Measurements from ENCODE around the gene OR13J1. TPM values are rescaled to one million over a fixed set of nuclear protein-coding genes. Genes with fewer than 3 reads are reported as not detected.

The OR13J1 gene
- polyA plus RNA-seq, 1 donor: 0.21 TPM

DNA sequence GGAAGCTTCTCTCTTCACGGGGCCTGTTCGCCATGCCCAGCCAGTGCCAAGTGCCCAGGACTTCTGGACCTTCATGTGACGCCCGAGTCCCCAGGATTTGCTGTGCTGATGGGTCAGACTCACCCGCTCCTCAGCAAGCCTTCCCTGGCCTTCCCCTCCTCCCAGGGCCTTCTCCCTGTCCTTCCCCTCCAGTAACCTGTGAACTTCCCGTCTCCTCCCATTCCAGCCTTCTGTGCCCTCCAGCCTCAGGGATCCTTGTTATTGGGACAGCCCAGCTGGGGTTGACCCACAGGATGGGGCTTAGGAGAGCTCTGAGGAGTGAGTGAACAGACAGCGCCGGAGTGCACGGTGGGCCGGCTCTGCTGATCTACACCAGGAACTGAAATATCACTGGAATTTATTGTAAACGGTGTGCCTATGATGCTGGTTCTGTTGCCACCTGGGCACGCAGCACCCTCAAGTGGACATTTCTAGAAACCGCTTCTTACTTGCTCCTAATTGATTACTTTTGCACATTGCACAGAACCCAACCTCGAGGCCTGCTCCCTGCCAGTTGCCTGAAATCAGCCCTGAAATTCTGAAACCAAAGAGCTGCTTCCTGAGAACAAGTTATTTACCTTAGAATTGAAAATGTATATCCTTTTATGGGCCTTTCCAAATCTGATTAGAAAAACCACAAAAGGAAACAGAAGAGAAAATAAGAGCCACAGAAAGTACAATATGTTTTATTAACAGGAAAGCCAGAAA lies 40.6 kb upstream of the OR13J1 start:
- DNase-seq: peak in 1 of 2 donors; percentile 57
- no peaks in the 10 kb centered on the region for H3K36me3 ChIP-seq (ENCODE audit: control insufficient read depth, insufficient read depth, low read length)
- no peaks in the 10 kb centered on the region for H3K27me3 ChIP-seq (ENCODE audit: control insufficient read depth, insufficient read depth, low read length)
- H3K4me1 ChIP-seq (ENCODE audit: control insufficient read depth, insufficient read depth, low read length): peaks cover 65% of the 10 kb centered on the region
- no peak overlapping the region for H3K27ac ChIP-seq (ENCODE audit: low read length)
- H3K9me3 ChIP-seq (ENCODE audit: control insufficient read depth, low read depth, low read length): no peaks in the 10 kb centered on the region
- no CpG with 5 or more reads among the region's 14 CpGs for WGBS (ENCODE audit: insufficient coverage, low lambda C conversion rate)
- H3K4me3 ChIP-seq (ENCODE audit: low read length): no peak overlapping the region

DNA sequence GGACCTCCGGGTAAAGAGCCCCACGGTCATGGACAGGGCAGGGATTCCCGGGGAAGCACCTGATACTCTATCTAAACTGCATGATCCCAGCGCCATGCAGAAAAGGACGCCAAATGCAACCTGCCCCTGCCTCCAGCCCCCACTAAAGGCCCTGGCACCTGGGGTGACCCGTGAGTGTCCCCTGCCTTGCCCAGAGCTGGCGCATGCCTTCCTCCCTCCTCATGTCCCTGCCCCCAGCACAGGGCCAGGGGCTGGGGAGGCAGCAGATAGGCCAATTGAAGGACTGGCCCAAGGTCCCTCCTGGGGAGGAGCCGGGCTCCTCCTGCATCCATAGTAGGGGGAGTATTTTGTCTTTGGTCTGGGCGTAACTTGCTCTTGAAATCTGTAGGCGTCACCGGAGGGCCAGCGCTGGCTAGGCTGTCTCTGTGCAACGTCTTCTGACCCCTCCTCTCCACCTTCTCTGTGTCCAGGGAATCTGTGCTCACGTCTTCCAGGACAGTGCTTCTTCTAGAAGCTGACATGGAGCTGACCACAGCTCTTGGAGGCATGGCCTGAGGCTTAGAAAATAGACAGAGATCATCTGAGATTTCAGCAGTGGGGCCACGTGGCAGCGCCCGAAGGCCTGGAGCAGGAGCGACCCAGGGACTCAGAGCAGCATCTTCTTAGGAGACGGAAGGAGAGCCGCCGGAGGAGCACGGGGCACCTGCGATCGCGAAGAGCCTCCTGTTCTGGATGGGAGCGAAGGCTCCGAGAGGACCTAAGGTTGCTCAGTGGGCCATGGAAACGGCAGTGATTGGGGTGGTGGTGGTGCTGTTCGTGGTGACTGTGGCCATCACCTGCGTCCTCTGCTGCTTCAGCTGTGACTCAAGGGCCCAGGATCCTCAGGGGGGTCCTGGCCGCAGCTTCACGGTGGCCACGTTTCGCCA lies 39.7 kb upstream of the OR13J1 start:
- no peak overlapping the region for H3K4me3 ChIP-seq (ENCODE audit: low read length)
- H3K9me3 ChIP-seq (ENCODE audit: control insufficient read depth, low read depth, low read length): no peaks in the 10 kb centered on the region
- no peak for DNase-seq
- no CpG with 5 or more reads among the region's 34 CpGs for WGBS (ENCODE audit: insufficient coverage, low lambda C conversion rate)
- H3K4me1 ChIP-seq (ENCODE audit: control insufficient read depth, insufficient read depth, low read length): peaks cover 65% of the 10 kb centered on the region
- H3K27ac ChIP-seq (ENCODE audit: low read length): peak overlapping the region; percentile 88
- H3K27me3 ChIP-seq (ENCODE audit: control insufficient read depth, insufficient read depth, low read length): no peaks in the 10 kb centered on the region
- no peaks in the 10 kb centered on the region for H3K36me3 ChIP-seq (ENCODE audit: control insufficient read depth, insufficient read depth, low read length)

DNA sequence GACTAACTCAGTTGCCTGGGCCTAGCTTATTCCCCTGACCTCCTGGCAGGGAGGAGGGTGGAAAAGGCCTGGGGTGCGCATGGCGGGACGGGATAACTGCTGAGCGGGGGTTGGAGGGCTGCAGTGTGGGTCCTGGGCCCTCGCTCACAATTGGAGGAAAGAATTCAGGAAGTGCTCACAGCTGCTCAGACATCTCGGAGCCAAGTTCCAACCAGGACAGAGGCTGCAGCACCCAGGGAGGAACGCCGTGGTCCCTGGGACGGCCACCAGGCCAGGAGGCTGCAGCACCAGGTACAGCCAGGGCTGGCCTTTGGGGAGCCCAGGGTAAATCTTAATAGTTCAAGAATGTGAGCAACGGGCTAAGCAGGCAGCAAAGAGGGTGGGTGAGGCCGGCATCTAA lies 39.1 kb upstream of the OR13J1 start, which contains the start of gene SPAAR:
TSS of gene SPAAR (plus strand) at position 217 of the 400 bp plus-strand sequence. CDS start 974 bp downstream, outside the sequence.
- H3K27me3 ChIP-seq (ENCODE audit: control insufficient read depth, insufficient read depth, low read length): no peaks in the 10 kb centered on the region
- peak within 1 kb of the TSS; percentile 88 for H3K27ac ChIP-seq (ENCODE audit: low read length)
- H3K4me3 ChIP-seq (ENCODE audit: low read length): no peak within 1 kb of the TSS
- no peaks in the 10 kb centered on the region for H3K36me3 ChIP-seq (ENCODE audit: control insufficient read depth, insufficient read depth, low read length)
- no peak for DNase-seq
- no peaks in the 10 kb centered on the region for H3K9me3 ChIP-seq (ENCODE audit: control insufficient read depth, low read depth, low read length)
- WGBS (ENCODE audit: insufficient coverage, low lambda C conversion rate): no CpG with 5 or more reads among the region's 11 CpGs
- H3K4me1 ChIP-seq (ENCODE audit: control insufficient read depth, insufficient read depth, low read length): peaks cover 65% of the 10 kb centered on the region

DNA sequence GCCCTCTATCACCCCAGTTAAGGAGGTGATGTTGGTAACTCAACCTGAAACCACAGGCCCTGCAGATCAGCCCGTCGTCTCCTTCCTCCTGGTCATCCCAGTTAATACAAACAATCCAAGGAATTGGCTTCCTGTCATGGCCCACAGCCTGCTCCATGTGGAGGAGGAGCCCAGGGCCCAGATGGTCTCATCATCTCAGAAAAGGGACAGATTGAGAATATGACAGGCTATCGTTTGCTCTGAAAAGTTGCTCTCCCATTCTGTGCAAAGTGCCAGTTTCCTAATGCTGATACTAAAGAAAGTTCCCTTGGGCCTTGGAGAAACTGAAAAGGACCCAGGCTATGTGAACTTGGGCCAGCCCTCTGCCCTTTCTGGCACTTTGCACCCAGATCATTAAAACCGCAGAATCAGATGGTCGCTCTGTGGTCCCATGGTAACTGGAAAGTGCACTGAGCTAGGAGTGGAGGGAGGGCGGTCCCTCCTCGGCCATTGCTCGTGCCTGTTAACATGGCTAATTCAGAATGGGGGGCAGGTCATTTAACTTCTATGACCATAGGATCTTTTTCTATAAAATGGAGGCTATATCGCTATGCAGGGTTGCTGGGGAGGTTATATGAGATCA lies 38.4 kb upstream of the OR13J1 start:
- Histone ChIP-seq H3K27ac (ENCODE audit: low read length) (peak overlapping the region; percentile 88), H3K9me3 (ENCODE audit: control insufficient read depth, low read depth, low read length) (no peaks in the 10 kb centered on the region), H3K36me3 (ENCODE audit: control insufficient read depth, insufficient read depth, low read length) (no peaks in the 10 kb centered on the region), H3K27me3 (ENCODE audit: control insufficient read depth, insufficient read depth, low read length) (no peaks in the 10 kb centered on the region), H3K4me3 (ENCODE audit: low read length) (no peak overlapping the region), H3K4me1 (ENCODE audit: control insufficient read depth, insufficient read depth, low read length) (peaks cover 64% of the 10 kb centered on the region)
- no CpG with 5 or more reads among the region's 9 CpGs for WGBS (ENCODE audit: insufficient coverage, low lambda C conversion rate)
- peak in 1 of 2 donors; percentile 56 for DNase-seq

DNA sequence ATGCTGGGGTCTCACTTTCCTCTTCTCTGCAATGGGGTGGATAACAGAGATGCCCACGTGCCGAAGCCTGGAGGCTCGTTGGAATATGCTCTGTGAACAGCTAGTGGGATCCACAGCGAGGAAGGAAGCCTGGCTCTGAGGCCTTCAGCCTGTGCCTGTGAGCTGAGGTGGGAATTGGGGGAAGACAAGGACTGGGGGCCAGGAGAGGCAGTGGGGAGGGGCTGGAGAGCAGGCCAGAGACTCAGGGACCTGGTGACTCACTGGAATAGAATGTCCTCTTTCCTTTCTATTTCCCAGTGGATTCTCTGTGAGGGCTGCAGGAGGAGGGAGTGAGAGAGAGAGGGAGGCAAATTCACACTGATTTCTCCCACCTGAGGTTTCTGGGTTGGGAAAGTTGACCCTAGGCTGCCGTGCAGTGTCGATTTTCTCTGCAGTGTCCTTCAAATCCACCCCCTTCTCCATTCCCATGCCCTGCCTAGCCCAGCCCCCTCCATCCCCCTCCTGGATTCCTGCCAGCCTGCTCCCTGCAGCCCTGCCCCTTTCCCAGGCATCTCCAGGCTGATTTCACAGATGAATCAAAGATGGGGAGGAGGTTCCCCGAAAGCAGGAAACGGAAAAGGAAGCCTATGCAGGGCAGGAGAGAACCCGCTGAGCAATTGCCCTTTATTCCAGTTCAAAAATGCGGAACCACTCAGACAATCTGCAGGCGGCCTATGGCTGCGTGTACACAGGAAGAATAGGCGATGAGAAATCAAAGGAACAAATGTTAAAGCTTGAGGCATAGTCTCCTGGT lies 37.7 kb upstream of the OR13J1 start:
- Histone ChIP-seq H3K4me3 (ENCODE audit: low read length) (no peak overlapping the region), H3K36me3 (ENCODE audit: control insufficient read depth, insufficient read depth, low read length) (no peaks in the 10 kb centered on the region), H3K9me3 (ENCODE audit: control insufficient read depth, low read depth, low read length) (no peaks in the 10 kb centered on the region), H3K27me3 (ENCODE audit: control insufficient read depth, insufficient read depth, low read length) (no peaks in the 10 kb centered on the region), H3K27ac (ENCODE audit: low read length) (peak overlapping the region; percentile 88), H3K4me1 (ENCODE audit: control insufficient read depth, insufficient read depth, low read length) (peaks cover 64% of the 10 kb centered on the region)
- WGBS (ENCODE audit: insufficient coverage, low lambda C conversion rate): 40% methylated on average over 1 of the region's 13 CpGs
- peak; percentile 73 to 83 for DNase-seq

DNA sequence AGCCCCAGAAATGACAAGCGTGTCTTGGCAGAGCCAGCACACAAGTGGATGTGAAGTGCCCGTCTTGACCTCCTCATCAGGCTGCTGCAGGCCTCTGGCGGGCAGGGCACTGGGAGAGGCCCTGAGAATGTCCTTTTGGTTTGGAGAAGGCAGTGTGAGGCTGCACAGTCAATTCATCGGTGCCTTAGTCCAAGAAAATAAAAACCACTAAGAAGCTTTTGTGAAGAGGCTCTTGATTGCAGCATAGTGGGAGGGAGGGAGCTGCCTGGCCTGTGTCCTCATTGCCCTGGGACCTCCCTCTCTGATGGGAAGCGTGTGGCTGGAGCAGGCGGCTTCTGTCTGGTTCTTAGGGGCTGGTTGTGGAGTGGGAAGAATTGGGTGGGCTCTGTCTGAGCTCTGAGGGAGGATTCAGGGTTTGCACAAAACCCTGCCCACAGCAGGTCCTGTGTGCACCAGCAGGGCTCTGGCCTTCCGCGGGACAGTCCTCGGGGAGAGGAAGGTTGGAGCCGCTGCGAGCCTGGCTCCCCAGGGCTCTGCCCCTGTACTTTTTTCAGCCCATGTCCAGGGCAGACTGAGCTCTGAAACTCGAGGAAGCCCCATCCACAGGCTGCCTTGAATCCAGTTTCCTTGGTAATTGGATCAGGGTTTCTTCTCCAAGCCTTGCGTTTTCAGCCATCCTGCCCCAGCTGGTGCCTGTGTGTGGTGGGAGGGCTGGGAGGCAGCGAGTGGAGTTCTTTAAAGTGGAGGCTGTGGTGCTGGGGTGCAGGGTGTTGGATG lies 36.9 kb upstream of the OR13J1 start:
- Histone ChIP-seq H3K4me1 (ENCODE audit: control insufficient read depth, insufficient read depth, low read length) (peaks cover 64% of the 10 kb centered on the region), H3K9me3 (ENCODE audit: control insufficient read depth, low read depth, low read length) (no peaks in the 10 kb centered on the region), H3K27ac (ENCODE audit: low read length) (peak overlapping the region; percentile 88), H3K27me3 (ENCODE audit: control insufficient read depth, insufficient read depth, low read length) (no peaks in the 10 kb centered on the region), H3K36me3 (ENCODE audit: control insufficient read depth, insufficient read depth, low read length) (no peaks in the 10 kb centered on the region), H3K4me3 (ENCODE audit: low read length) (no peak overlapping the region)
- DNase-seq: peak in 1 of 2 donors; percentile 75
- no CpG with 5 or more reads among the region's 14 CpGs for WGBS (ENCODE audit: insufficient coverage, low lambda C conversion rate)

DNA sequence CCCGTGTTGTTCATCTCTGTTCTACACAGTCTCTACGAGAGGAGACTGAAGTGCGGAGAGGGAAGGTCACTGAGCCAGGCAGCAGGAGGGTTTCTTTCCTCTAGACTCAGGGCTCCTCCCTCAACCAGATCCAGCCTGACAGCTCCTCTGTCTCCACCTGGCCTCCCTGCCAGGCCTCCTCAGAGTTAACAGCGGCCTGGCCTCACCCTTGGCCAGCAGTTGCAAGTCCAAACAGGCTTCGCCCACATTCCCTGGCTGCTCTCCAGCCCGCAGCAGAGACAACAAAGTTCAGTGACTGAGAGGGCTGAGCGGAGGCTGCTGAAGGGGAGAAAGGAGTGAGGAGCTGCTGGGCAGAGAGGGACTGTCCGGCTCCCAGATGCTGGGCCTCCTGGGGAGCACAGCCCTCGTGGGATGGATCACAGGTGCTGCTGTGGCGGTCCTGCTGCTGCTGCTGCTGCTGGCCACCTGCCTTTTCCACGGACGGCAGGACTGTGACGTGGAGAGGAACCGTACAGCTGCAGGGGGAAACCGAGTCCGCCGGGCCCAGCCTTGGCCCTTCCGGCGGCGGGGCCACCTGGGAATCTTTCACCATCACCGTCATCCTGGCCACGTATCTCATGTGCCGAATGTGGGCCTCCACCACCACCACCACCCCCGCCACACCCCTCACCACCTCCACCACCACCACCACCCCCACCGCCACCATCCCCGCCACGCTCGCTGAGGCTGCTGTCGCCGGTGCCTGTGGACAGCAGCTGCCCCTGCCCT lies 35.9 kb upstream of the OR13J1 start, which contains the start of gene HRCT1:
TSS of gene HRCT1 (plus strand) at position 291 of the 768 bp plus-strand sequence. CDS start at position 377, 86 bp downstream.
- WGBS (ENCODE audit: insufficient coverage, low lambda C conversion rate): no CpG with 5 or more reads among the region's 30 CpGs

DNA sequence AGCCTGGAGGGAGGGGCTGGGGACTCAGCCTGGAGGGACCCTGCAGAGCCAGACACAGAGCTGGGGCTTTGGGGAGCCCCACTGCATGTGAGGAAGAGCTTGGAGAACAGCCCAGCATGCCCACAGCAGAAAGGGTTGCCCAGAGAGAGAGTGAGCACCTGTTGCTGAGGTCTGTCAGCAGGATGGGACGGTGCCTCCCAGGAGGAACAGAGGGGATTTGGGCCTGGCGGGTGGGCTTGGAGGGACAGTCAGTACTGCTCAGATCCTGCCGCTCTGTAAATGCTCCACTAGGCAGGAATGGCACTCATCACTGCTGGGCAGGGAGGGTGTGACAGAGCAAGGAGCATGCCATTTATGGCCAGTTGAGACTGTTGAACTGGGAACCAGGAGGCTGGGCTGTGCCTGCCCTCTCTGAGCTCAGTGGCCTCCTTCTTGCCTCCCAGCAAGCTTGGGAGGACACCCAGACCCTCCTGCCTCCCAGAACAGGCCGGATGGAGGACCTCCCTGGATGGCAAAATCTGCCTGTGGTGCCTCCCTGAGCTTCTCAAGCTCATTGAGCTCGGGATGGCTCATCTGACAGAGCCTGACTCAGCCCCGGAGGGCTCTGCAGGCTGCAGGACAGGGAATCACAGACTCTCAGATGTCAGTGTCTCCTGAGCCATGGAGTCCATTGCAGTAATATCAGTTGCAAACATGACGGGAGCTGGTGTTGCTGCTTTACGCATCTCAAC lies 35.0 kb upstream of the OR13J1 start:
- Histone ChIP-seq H3K4me1 (ENCODE audit: control insufficient read depth, insufficient read depth, low read length) (peaks cover 59% of the 10 kb centered on the region), H3K36me3 (ENCODE audit: control insufficient read depth, insufficient read depth, low read length) (no peaks in the 10 kb centered on the region), H3K27me3 (ENCODE audit: control insufficient read depth, insufficient read depth, low read length) (no peaks in the 10 kb centered on the region), H3K27ac (ENCODE audit: low read length) (peak overlapping the region; percentile 88), H3K9me3 (ENCODE audit: control insufficient read depth, low read depth, low read length) (no peaks in the 10 kb centered on the region), H3K4me3 (ENCODE audit: low read length) (no peak overlapping the region)
- WGBS (ENCODE audit: insufficient coverage, low lambda C conversion rate): no CpG with 5 or more reads among the region's 8 CpGs
- peak; percentile 48 to 54 for DNase-seq

More for the DNA sequence above, 35.9 kb upstream of the OR13J1 start, which contains the start of gene HRCT1:
- H3K9me3 ChIP-seq (ENCODE audit: control insufficient read depth, low read depth, low read length): no peaks in the 10 kb centered on the region
- no peaks in the 10 kb centered on the region for H3K27me3 ChIP-seq (ENCODE audit: control insufficient read depth, insufficient read depth, low read length)
- H3K4me3 ChIP-seq (ENCODE audit: low read length): no peak within 1 kb of the TSS
- peak; percentile 96 to 97 for DNase-seq
- H3K27ac ChIP-seq (ENCODE audit: low read length): peak within 1 kb of the TSS; percentile 88
- H3K36me3 ChIP-seq (ENCODE audit: control insufficient read depth, insufficient read depth, low read length): no peaks in the 10 kb centered on the region
- peaks cover 62% of the 10 kb centered on the region for H3K4me1 ChIP-seq (ENCODE audit: control insufficient read depth, insufficient read depth, low read length)
